Amniotic stem cell (primary cell): Measurements from ENCODE around the gene WEE2.
A peak's percentile ranks its signal among the peaks of the same experiment; 100 is the strongest.
"Not testable (repeated sequence)": the region's sequence is repeated elsewhere in the genome, so short reads cannot be mapped to it uniquely, and the experiment has no call there.

Source experiments
- DNase-seq: peaks from one replicate; lab custom pipeline; 2025; lab: John Stamatoyannopoulos, UW

Gene WEE2

DNA sequence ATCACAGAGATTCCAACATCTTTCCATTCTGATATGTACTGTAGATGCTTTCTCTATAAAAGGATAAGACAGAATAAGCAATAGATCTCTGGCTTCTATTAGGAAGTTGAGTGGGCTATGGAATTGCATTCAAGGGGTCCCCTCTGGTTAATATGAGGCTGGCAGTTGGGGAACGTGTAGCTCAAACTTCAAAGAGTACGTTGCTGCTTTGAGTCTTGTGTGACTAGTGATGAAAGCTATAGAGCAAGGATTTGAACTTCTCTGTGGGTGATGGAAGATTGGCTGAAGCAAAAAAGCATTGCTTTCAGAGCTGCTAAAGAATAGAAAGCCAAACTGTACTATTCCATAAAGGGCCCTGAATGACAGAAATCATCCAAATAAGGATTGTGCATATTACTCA, 6.4 kb downstream of the WEE2 start:
- DNase-seq: no peak

DNA sequence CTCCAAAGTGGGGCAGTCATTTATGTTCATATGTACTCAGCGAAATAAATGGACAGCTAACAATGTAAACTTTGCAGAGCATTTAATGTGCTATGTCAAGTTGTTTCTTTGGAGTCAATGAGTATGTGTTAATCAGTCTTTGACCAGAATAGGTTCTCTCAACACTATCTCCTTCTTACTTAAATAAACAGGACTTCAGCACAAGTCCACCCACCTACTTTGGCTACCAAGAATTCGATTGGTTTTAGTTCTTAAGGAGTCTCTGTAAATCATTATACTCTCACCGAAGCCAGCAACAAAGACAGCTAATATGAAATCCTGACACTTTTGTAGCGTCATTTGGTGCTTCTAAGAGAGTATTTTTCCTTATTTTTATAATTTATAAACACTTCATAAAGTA, 6.9 kb downstream of the WEE2 start:
- no peak for DNase-seq

DNA sequence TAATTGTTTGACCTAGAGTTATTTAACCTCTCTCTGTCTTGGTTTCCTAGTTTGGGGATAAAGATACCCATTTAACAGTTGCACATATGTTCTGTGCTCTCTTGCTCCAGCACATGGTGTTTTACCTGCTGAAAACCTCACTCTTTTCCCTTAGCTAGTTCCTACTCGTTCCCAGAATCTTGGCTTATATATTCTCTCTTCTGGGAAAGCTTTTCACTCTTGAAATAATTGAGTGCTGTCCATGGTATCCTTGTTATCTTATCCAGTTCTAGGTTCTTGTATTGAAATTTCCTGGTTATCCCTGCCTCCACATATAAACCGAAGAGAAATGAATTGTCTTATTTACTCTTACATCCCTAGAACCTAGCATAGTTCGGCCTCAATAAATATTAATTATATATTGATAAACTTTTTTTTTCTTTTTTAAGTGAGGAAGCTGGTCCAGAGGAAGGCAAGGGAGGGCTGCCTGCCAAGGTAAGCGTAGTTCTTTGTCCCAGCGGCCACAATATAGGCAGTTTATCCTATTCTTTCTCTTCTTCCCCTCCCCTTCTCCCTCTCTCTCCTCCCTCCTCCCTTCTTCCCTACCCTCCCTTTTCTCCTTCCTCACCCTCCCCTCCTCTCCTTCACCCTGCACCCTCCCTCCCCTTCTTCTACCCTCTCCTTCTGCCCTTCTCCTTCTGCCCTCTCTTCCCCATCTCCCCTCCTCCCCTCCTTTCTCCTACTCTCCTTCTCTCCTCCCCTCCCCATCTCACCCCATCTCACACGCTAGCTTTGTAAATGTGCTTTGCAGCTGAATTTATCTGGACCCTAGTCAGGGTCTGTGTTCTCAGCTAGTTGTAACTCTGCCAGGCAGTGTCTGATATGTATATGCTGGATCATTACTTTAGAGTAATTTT, 7.9 kb downstream of the WEE2 start:
- DNase-seq: no peak

DNA sequence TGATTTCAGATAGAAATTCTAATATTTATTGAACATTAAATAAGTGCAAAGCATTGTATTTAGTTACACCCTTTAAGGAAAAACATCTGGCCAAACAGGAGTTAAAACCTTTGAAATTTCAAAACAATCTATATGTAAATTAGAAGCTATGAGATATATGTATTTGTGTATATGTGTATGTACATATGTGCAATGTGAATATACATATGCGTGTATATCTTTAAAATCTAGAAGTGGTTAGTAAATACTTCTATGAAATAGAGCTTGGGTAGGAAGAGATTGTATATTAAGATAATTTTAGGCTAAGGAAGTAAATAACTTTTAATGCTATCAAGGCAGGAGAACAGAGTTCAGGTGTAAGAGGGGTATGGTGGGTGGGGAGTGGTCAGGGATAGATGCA, 9.3 kb downstream of the WEE2 start:
- DNase-seq: no peak

DNA sequence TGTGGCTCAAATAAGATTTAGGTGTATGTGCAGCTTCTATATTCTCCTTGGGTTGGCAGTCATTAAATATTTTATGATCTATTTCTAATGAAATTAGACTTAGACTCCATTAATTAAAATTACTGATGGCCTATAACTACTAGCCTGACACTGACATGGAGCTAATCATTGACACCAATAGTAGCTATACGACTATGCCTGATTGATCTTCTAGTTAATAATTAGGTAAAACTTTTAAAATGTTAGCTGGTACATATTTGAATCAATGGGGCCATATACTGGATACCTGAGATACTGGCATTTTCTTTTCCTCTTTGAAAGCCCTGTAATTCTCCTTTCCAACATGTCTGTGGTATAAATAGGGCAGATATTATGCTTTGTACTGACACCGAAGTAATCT, 14.4 kb downstream of the WEE2 start:
- no peak for DNase-seq

DNA sequence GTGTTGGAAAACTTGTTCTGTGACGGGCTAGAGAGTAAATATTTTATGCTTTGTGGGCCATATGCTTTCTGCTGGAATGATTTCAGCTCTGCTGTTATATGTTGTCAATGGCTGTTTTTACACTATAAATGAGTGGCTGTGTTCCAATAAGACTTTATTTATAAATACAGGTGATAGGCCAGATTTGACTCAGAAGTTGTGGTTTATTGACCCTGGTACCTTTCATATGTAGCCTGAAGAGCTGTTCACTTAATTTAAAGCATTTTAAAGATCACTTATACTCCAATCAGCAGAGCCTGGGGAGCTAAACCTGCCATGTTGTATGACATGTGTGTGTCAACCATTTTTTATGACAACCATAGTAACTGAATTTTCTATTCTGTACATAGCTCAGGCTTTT, 20.9 kb downstream of the WEE2 start:
- DNase-seq: no peak

DNA sequence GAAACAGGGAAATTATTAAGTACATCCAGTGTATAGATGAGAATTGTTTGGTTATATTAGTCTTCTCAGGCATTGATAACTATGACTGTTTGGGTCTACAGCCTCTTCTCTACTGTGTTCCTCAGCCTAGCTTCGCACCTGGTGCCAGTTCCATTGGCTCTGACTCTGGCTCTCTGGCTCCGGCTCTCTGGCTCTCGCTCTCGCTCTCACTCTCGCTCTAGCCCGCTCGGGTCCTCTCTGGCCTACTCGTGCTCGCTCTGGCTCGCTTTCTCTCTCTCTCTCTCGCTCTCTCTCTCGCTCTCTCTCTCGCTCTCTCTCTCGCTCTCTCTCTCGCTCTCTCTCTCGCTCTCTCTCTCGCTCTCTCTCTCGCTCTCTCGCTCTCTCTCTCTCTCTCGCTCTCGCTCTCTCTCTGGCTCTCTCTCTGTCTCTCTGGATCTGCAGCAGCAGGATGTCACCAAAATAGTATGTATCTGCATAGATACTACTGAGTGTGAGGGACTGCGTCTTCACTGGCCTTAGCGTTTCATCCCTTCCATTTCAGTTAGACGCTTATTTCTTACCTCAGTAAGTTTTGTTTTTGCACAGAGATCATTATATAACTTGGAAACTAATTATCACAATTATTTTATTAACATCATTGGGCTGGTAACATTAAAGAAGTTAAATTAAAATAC, 23.5 kb downstream of the WEE2 start:
- DNase-seq: no peak

DNA sequence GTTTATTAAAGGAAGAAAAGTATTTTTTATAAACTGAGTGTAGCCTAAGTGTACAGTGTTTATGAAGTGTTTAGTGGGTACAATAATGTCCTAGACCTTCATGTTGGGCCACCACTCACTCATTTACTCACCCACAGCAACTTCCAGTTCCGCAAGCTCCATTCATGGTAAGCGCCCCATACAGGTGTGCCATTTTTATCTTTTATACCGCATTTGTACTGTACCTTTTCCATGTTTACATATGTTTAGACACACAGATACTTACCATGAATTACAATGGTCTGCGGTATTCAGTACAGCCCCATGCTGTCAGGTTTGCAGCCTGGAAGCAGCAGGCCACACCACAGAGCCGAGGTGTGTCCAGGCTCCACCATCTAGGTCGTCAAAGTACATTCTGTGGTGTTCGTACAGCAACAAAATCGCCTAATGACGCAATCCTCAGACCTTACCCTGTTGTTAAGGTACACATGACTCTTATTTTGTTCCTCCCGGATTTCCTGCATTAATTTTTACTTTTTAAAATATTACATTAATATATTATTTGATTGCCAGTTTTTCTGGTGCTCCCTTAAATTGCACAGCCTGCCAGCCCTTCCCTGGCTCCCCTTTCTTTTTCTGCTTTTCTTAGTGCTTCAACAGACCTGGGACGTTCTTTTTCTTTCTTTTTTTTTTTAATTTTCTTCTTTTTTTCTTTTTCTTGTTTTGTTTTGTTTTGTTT, 29.1 kb downstream of the WEE2 start:
- no peak for DNase-seq

DNA sequence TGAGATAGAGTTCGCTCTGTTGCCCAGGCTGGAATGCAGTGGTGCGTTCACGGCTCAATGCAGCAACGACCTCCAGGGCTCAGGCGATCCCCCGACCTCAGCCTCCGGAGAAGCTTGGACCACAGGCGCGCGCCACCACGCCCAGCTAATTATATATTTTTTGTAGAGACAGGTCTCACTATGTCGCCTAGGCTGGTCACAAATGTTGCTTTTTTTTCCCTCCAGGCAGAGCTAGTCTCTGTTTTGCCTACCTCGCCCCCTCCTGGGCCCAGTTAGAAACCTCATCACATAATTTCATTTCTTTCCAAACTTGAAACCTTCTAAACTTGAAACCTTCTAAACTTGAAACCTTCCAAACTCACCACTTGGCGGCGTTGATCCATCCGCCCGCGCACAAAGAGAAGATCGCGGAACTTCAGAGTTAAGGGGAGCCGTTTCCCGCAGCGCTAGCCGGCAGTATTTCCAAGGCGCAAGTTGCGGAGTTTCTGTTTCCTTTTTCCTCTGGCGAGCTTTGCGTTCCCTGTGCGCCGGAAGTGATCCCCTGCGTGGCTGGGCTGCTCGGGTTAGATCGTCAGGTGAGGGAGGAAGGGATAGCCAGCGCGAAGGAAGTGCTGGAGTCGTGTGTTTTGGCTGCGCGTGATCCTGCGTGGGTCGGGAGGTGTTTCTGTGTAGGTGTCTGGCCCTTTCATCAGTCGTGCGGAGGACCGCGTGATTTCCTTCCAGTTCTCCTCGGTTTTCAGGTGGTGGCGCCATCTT, 29.9 kb downstream of the WEE2 start, which contains the start of gene SSBP1:
Gene SSBP1, plus strand, starts transcription at position 523 of the 756 bp plus-strand sequence. CDS start 809 bp downstream, outside the sequence.
- peak; percentile 94 for DNase-seq

DNA sequence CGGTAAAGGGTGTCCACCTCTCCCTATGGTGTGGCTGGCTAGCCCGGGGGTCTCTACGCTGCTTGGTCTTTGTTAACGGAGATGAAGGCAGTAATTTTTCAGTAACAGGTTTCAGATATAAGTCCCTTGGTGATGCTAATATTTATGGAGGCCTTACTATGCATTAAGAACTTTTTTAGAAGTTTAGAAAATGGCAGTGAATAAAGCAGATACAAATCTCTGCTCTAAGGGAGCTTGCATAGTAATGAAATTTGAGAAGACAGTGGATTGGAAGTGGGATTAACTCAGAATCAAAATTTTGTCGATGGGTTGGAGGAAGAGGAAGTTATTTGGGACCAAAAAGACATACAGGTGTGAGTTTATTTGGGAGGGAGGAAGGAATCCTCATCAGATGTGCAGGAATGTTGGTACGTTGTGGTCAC, 30.4 kb downstream of the WEE2 start:
- DNase-seq: no peak

DNA sequence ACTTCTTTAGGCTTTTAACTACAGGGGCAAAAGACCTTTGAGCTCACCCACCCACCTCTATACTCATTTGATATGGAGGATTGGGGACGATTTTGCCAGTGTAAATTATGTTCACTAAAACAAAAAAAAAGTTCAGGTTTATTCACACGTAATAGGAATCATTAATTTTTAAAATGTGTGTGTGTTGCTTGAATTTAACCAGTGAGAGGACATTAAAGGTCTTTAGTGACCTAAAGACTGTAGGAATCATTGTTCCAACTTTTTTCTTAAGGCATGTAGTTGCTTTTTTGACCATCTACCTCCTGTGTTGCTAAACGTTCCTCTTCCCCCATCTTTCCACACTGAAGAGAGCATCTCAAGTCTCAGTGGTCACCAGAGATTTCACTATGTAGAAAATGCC, 31.1 kb downstream of the WEE2 start:
- no peak for DNase-seq

DNA sequence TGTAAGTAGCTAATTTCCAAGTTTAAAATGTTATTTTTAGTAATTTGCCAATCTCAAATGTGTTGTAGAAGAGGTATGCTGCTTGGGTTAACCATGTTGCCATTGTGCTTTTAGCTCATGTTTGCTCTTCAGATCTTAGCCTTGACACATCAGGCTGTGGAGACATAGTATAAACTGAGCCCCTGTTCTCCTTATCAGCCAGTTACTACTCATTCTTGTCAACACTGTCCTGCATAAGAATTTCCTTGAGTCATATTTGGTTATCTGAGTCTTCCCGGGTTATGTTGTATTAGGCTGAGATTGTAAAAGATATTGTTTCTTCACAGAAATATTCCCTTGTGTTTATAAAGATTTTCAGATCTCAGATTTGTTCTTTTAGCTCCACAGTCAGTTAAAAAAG, 34.1 kb downstream of the WEE2 start:
- no peak for DNase-seq

DNA sequence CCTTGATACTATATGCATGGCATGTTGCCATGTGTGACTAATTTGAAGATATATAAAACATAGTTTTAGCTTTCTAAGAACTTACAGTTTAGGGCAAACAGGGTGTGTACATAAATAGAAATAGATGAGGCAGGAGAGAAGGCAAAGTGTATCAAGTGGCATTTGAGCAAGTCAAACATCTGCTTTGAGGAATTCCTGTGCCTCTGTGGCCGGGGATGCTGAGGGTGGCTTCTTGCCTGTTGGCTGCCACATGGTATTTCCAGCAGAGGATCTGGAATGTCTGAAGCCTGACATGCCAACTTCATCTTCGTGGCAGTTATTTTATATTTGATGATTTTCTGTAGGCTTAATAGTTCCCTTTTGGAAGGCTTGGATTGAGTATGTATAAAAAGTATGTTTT, 36.0 kb downstream of the WEE2 start:
- DNase-seq: no peak

DNA sequence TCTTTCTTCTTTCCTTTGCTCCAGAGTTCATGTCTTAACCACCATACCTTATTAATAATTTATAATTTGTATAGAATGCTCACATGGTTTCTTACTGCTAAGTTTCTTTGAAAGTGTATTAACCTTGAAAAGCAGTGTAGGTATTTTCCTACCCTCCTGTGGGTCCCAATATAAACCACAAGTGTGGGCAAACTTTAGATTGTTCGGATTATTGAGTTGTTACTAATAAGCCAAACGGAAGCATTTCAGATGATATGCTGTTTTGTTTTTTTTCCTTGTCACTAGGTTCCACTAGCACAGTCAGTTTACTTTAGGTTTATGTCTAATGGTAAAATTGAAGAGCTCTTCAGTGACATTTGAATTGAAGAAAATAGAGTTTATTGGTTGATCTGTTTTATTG, 40.2 kb downstream of the WEE2 start:
- no peak for DNase-seq

DNA sequence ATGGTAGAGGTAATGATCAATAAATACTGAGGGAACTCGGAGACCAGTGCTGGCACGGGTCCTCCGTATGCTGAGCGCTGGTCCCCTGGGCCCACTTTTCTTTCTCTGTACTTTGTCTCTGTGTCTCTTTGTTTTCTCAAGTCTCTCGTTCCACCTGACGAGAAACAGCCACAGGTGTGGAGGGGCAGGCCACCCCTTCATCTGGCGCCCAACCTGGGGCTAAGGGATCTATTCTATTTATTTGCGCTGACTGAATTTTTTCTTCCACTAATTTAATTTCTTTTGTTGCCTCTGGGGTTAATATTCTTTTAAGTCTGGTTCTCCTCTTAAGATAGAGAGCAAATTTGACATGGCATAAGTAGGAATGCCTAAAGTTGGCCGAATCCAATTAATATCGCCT, 43.8 kb downstream of the WEE2 start:
- DNase-seq: not testable (repeated sequence)

DNA sequence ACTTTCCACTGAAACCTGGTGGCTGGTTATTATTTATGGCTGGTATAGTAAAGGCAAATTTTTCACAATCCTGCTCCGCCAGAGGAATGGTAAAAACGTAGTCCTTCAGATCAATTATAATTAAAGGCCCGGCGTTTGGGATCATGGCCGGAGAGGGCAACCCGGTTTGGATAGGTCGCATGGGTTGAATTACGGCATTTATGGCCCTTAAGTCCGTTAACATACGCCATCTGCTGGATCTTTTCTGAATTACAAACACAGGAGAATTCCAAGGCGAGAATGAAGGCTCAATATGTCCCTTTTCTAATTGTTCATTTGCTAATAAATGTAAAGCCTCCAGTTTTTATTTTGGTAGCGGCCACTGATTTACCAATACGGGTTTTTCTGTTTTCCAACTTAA, 44.5 kb downstream of the WEE2 start:
- no peak for DNase-seq

DNA sequence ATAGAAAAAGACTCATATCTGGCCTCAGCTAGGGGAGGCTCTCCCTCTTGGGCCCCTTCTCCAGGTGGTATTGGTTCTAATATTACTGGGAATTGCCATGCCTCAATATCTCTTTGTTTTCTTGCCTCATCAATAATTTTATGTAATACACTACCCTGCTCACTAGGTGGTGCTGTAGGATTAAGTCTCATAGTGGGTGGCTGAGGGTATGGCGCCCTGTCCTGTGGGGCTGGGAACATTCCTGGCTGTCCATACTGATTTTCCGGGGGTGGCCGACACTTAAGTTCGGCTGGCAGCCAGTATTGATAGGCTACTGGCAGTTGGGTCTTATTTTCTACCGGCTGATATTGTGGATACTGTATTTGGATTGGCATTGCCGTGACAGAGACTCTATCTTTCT, 46.8 kb downstream of the WEE2 start:
- no peak for DNase-seq

DNA sequence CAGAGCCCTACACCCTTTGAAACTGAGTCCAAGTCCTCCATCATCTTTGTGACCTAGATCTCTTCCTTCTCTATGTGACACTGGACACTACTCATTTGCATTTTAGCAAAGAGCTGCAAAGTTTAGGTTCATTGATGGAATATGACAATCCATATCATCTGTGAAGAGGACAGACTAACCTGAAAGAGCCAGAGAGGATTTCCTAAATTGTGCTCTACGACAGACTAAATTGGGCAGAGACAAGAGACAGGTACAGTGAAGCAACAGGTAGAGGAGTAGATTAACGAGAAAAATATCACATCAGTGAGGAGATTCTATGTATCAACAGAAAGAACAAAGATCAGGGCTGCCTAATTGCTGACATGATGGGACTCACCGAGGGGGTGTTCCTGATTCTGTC, 55.6 kb downstream of the WEE2 start, which contains the start of gene TAS2R3:
Gene TAS2R3, plus strand, starts transcription at position 301 of the 400 bp plus-strand sequence. Its CDS starts 62 bp downstream, at position 363.
- DNase-seq: no peak

DNA sequence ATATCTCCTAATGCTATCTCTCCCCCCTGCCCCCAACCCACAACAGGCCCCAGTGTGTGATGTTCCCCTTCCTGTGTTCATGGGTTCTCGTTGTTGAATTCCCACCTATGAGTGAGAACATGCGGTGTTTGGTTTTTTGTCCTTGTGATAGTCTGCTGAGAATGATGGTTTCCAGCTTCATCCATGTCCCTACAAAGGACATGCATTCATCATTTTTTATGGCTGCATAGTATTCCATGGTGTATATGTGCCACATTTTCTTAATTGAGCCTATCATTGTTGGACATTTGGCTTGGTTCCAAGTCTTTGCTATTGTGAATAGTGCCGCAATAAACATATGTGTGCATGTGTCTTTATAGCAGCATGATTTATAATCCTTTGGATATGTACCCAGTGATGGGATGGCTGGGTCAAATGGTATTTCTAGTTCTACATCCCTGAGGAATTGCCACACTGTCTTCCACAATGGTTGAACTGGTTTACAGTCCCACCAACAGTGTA, 62.0 kb downstream of the WEE2 start:
- not testable (repeated sequence) for DNase-seq

DNA sequence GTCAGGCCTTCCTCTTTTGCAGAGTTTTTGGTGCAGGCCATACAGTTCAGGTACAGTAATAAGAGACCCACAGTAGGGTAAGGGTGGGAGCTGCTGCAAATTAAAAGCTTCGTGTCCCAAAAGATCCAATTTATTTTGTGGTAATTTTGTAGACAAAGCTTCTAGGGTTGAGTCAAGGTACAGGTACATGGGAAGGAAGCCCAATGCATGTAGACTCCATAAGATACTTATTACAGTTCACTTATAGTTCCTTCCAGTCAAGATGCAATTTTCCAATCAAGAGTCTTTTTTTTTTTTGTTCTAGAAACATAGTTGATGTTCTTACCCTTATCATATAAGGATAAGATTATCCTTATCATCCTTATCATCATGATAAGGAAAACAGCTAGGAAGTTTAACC, 68.2 kb downstream of the WEE2 start, which contains the start of gene TAS2R4:
Gene TAS2R4, plus strand, starts transcription at position 301 of the 400 bp plus-strand sequence. CDS start 1,815 bp downstream, outside the sequence.
- no peak for DNase-seq
